ENCODE data around the gene NPTX1.

Gene NPTX1

DNA sequence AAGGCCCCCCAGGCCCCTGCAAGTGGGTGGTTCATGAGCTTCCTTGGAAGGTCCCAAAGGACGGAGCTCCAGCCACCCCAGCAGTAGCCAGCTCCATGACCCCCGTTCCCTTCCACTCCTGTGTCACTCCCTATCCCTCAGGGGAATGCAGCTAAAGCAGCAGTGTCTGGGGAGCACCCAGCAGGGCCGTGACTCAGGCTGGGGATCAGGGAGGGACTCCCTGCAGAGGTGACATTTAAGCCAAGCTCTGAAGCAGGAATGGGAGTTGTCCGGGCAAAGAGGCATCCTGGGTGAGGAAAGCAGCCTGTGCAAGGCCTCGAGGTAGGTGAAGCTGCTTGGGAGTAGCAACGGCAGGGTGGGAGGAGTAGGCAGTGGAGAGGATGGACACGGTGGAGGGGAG lies 11.1 kb upstream of the NPTX1 start:
- H3K4me3 ChIP-seq (ENCODE audit: low read depth, low read length) = no peak overlapping the region
- in situ Hi-C loops (cut with HindIII; ENCODE audit: low pct_ligation_motif_present, low sequenced_read_pairs) = no loop called here
- peaks cover 2% of the 10 kb centered on the region for H3K27me3 ChIP-seq (replicated peaks)
- DNase-seq = no peak
- H3K36me3 ChIP-seq (replicated peaks) = no peaks in the 10 kb centered on the region
- H3K27ac ChIP-seq = no peak overlapping the region
- no peak for TF ChIP-seq CTCF (IDR thresholded peaks at IDR 0.05; ENCODE audit: low read depth, low read length, missing control alignments)

GRCh38 chr17:80486692-80487091 lies 10.3 kb upstream of the NPTX1 start:
- no peak for DNase-seq

GRCh38 chr17:80485846-80486245 lies 9.4 kb upstream of the NPTX1 start:
- no peak for DNase-seq
- TF ChIP-seq CTCF (IDR thresholded peaks at IDR 0.05; ENCODE audit: low read depth, low read length, missing control alignments) = no peak
- peaks cover 2% of the 10 kb centered on the region for H3K27me3 ChIP-seq (replicated peaks)
- H3K36me3 ChIP-seq (replicated peaks) = no peaks in the 10 kb centered on the region
- no peak overlapping the region for H3K4me3 ChIP-seq (ENCODE audit: low read depth, low read length)
- in situ Hi-C loops (cut with HindIII; ENCODE audit: low pct_ligation_motif_present, low sequenced_read_pairs) = no loop called here
- H3K27ac ChIP-seq = no peak overlapping the region

More at GRCh38 chr17:80486692-80487091, 10.3 kb upstream of the NPTX1 start:
- in situ Hi-C loops (cut with HindIII; ENCODE audit: low pct_ligation_motif_present, low sequenced_read_pairs) = no loop called here
- Histone ChIP-seq H3K27ac (no peak overlapping the region), H3K27me3 (replicated peaks) (peaks cover 2% of the 10 kb centered on the region), H3K36me3 (replicated peaks) (no peaks in the 10 kb centered on the region), H3K4me3 (ENCODE audit: low read depth, low read length) (no peak overlapping the region)
- TF ChIP-seq CTCF (IDR thresholded peaks at IDR 0.05; ENCODE audit: low read depth, low read length, missing control alignments) = no peak

- Histone ChIP-seq H3K36me3 (replicated peaks) (no peaks in the 10 kb centered on the region), H3K27me3 (replicated peaks) (peaks cover 2% of the 10 kb centered on the region), H3K4me3 (ENCODE audit: low read depth, low read length) (no peak overlapping the region), H3K27ac (no peak overlapping the region)
- in situ Hi-C loops (cut with HindIII; ENCODE audit: low pct_ligation_motif_present, low sequenced_read_pairs) = no loop called here
- no peak for TF ChIP-seq CTCF (IDR thresholded peaks at IDR 0.05; ENCODE audit: low read depth, low read length, missing control alignments)
- DNase-seq = peak; percentile 36
These were observed 6.3 kb upstream of the NPTX1 start for GRCh38 chr17:80482555-80483308.

- no peak for TF ChIP-seq CTCF (IDR thresholded peaks at IDR 0.05; ENCODE audit: low read depth, low read length, missing control alignments)
- no peak overlapping the region for H3K27ac ChIP-seq
- H3K27me3 ChIP-seq (replicated peaks) = peaks cover 3% of the 10 kb centered on the region
- in situ Hi-C loops (cut with HindIII; ENCODE audit: low pct_ligation_motif_present, low sequenced_read_pairs) = no loop called here
- no peaks in the 10 kb centered on the region for H3K36me3 ChIP-seq (replicated peaks)
- no peak for DNase-seq
- H3K4me3 ChIP-seq (ENCODE audit: low read depth, low read length) = no peak overlapping the region
These were observed 5.6 kb upstream of the NPTX1 start for GRCh38 chr17:80482058-80482318.

Measured in brain microvascular endothelial cell (primary cell).